SU-DHL-6 (cell line): ENCODE data around the gene RNF2.

Experiments used
- H2AFZ ChIP-seq: fragments of 200-600 bp; sonication (generic); 2 replicates; pipeline ENCODE4 v1.6.1; 2014; ENCODE audit warnings: low read depth, mild to moderate bottlenecking, moderate library complexity, mixed read lengths, antibody characterized with exemption, low read length; ENCODE audit not compliant: severe bottlenecking
- H3F3A ChIP-seq: fragments of 200-600 bp; shearing (Covaris generic); 2 replicates; pipeline ENCODE4 v1.6.0; 2016; ENCODE audit warnings: antibody characterized with exemption, mild to moderate bottlenecking; ENCODE audit not compliant: insufficient read depth
- H3K27ac ChIP-seq: fragments of 200-600 bp; sonication (generic); 2 replicates; pipeline ENCODE4 v1.5.1; 2016; ENCODE audit warnings: low read depth, mild to moderate bottlenecking, low read length, moderate library complexity, mixed read lengths
- H3K27me3 ChIP-seq: fragments of 200-600 bp; sonication (generic), shearing (Covaris generic); 2 replicates; pipeline ENCODE4 v1.6.0; 2014; ENCODE audit warnings: mild to moderate bottlenecking, low read length
- H3K36me3 ChIP-seq: fragments of 200-600 bp; sonication (generic); 2 replicates; pipeline ENCODE4 v1.6.1; 2014; ENCODE audit warnings: mild to moderate bottlenecking, low read length, mixed read lengths
- H3K4me2 ChIP-seq: fragments of 300-600, 200-600 bp; shearing (Covaris generic), sonication (generic); 2 replicates; pipeline ENCODE4 v1.6.0; 2014; ENCODE audit warnings: low read length, low read depth, mild to moderate bottlenecking; ENCODE audit not compliant: poor library complexity, severe bottlenecking
- H3K4me3 ChIP-seq: fragments of 200-600 bp; sonication (generic); 2 replicates; pipeline ENCODE4 v1.5.1; 2014; ENCODE audit warnings: antibody characterized with exemption, low read length, mild to moderate bottlenecking, mixed read lengths; ENCODE audit not compliant: insufficient read depth, poor library complexity, severe bottlenecking
- H3K79me2 ChIP-seq: fragments of 200-600 bp; sonication (generic); 2 replicates; pipeline ENCODE4 v1.6.1; 2014; ENCODE audit warnings: mild to moderate bottlenecking, low read length, moderate library complexity; ENCODE audit not compliant: insufficient read depth
- H3K9ac ChIP-seq: fragments of 200-600 bp; sonication (generic); 2 replicates; pipeline ENCODE4 v1.7.0; 2014; ENCODE audit warnings: mild to moderate bottlenecking, low read length
- H3K9me2 ChIP-seq: fragments of 200-600 bp; sonication (generic); replicated peaks from 2 replicates; pipeline ENCODE4 v1.6.1; 2014; ENCODE audit warnings: low read length; ENCODE audit not compliant: insufficient read depth
- H3K9me3 ChIP-seq: fragments of 200-600 bp; sonication (generic); 2 replicates; pipeline ENCODE4 v1.6.1; 2014; ENCODE audit warnings: low read length, mixed read lengths; ENCODE audit not compliant: insufficient read depth
- H4K20me1 ChIP-seq: fragments of 200-600 bp; sonication (generic); 2 replicates; pipeline ENCODE4 v1.6.1; 2014; ENCODE audit warnings: low read depth, mild to moderate bottlenecking, antibody characterized with exemption, low read length, moderate library complexity, mixed read lengths
- CTCF ChIP-seq: fragments of 200-600 bp; sonication (generic); IDR thresholded peaks from one replicate; pipeline ENCODE4 v1.5.1; 2017; ENCODE audit warnings: antibody characterized with exemption, mild to moderate bottlenecking, low read length, moderate library complexity; ENCODE audit not compliant: insufficient read depth, poor library complexity, severe bottlenecking
- EZH2phosphoT487 ChIP-seq: fragments of 200-600 bp; sonication (generic), shearing (Covaris generic); conservative IDR thresholded peaks from 2 replicates; pipeline ENCODE4 v1.6.1; 2018; ENCODE audit warnings: mild to moderate bottlenecking, antibody characterized with exemption, low read length, moderate library complexity, mixed read lengths

Gene RNF2

GRCh38 chr1:185069202-185069772, 23.9 kb downstream of the RNF2 start:
- 0 out of 2 replicates have a peak, but pooled peaks cover 3% of the 10 kb centered on the region for H3K36me3 ChIP-seq
- H3K79me2 ChIP-seq = peaks cover 74% of the 10 kb centered on the region
- TF ChIP-seq EZH2phosphoT487 = no peak
- TF ChIP-seq CTCF = no peak

GRCh38 chr1:185070051-185070450, 24.7 kb downstream of the RNF2 start:
- Histone ChIP-seq H3F3A (0 out of 2 replicates have a peak, but pooled peaks cover 2% of the 10 kb centered on the region), H3K36me3 (no peaks in the 10 kb centered on the region), H3K4me3 (no peak overlapping the region), H3K9me2 (no peaks in the 10 kb centered on the region), H3K9ac (no peak overlapping the region), H3K4me2 (no peak overlapping the region), H3K79me2 (peaks cover 72% of the 10 kb centered on the region), H3K27me3 (no peaks in the 10 kb centered on the region), H4K20me1 (no peaks in the 10 kb centered on the region), H3K9me3 (no peaks in the 10 kb centered on the region), H3K27ac (no peak overlapping the region), H2AFZ (no peak overlapping the region)
- TF ChIP-seq EZH2phosphoT487 = no peak
- TF ChIP-seq CTCF = no peak

More at GRCh38 chr1:185069202-185069772, 23.9 kb downstream of the RNF2 start:
- Histone ChIP-seq H3K4me2 (no peak overlapping the region), H3K9ac (no peak overlapping the region), H3K27me3 (no peaks in the 10 kb centered on the region), H3K9me2 (no peaks in the 10 kb centered on the region), H3F3A (0 out of 2 replicates have a peak, but pooled peaks cover 2% of the 10 kb centered on the region), H3K9me3 (no peaks in the 10 kb centered on the region), H3K4me3 (no peak overlapping the region), H2AFZ (no peak overlapping the region), H3K27ac (no peak overlapping the region), H4K20me1 (no peaks in the 10 kb centered on the region)

- no peak overlapping the region for H3K4me2 ChIP-seq
Measured at GRCh38 chr1:185073725-185074124, 28.4 kb downstream of the RNF2 start.

More at GRCh38 chr1:185073725-185074124, 28.4 kb downstream of the RNF2 start:
- no peak for TF ChIP-seq EZH2phosphoT487
- no peak for TF ChIP-seq CTCF
- Histone ChIP-seq H3K79me2 (peaks cover 70% of the 10 kb centered on the region), H2AFZ (no peak overlapping the region), H4K20me1 (0 out of 2 replicates have a peak, but pooled peaks cover 3% of the 10 kb centered on the region), H3K9me2 (no peaks in the 10 kb centered on the region), H3K27me3 (no peaks in the 10 kb centered on the region), H3F3A (0 out of 2 replicates have a peak, but pooled peaks cover 2% of the 10 kb centered on the region), H3K36me3 (no peaks in the 10 kb centered on the region), H3K9ac (no peak overlapping the region), H3K9me3 (no peaks in the 10 kb centered on the region), H3K27ac (no peak overlapping the region), H3K4me3 (no peak overlapping the region)
